Panc1 (cell line): ENCODE results near the gene GID8.

ENCODE experiments used
- POLR2AphosphoS5 ChIP-seq: IDR thresholded peaks from 2 replicates; pipeline ENCODE4 v1.6.1; 2012; ENCODE audit warnings: mild to moderate bottlenecking, low read depth, low read length, moderate library complexity
- TF ChIP-seq, protein P1 (sequence below): fragments of 450-650 bp; IDR thresholded peaks from 2 replicates; pipeline ENCODE4 v1.5.1; 2017; ENCODE audit warnings: mild to moderate bottlenecking
- TF ChIP-seq, protein P2 (sequence below), 2 experiments: IDR thresholded peaks; 2 replicates each; pipeline ENCODE4 v1.6.1; 2011 to 2012; ENCODE audit warnings: low read depth in 2 of 2, control low read depth in 1 of 2, low read length in 1 of 2, mild to moderate bottlenecking in 1 of 2, moderate library complexity in 1 of 2; ENCODE audit not compliant: insufficient read depth in 1 of 2

DNA sequence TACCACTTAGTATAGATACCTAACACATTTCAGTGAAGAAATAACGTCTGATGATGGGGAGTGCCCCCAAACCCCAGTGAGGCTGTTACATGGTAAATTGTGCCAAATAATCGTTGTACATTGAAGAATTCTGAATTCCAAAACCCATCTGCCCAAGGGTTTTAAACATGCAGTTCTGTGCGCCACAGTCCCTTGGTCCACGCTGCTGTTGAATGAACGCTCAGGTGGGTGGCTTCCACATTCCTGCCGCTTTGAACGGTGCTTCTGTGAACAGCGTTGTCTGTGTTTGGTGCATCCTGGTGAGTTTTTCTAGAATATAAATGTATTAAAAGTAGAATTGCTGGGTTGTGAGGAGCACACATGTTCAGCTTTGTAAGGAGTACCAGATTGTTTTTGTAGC is 2.9 kb downstream of the GID8 start:
- TF ChIP-seq, protein P1, sequence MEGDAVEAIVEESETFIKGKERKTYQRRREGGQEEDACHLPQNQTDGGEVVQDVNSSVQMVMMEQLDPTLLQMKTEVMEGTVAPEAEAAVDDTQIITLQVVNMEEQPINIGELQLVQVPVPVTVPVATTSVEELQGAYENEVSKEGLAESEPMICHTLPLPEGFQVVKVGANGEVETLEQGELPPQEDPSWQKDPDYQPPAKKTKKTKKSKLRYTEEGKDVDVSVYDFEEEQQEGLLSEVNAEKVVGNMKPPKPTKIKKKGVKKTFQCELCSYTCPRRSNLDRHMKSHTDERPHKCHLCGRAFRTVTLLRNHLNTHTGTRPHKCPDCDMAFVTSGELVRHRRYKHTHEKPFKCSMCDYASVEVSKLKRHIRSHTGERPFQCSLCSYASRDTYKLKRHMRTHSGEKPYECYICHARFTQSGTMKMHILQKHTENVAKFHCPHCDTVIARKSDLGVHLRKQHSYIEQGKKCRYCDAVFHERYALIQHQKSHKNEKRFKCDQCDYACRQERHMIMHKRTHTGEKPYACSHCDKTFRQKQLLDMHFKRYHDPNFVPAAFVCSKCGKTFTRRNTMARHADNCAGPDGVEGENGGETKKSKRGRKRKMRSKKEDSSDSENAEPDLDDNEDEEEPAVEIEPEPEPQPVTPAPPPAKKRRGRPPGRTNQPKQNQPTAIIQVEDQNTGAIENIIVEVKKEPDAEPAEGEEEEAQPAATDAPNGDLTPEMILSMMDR: no peak
- TF ChIP-seq POLR2AphosphoS5: no peak
- TF ChIP-seq, protein P2, sequence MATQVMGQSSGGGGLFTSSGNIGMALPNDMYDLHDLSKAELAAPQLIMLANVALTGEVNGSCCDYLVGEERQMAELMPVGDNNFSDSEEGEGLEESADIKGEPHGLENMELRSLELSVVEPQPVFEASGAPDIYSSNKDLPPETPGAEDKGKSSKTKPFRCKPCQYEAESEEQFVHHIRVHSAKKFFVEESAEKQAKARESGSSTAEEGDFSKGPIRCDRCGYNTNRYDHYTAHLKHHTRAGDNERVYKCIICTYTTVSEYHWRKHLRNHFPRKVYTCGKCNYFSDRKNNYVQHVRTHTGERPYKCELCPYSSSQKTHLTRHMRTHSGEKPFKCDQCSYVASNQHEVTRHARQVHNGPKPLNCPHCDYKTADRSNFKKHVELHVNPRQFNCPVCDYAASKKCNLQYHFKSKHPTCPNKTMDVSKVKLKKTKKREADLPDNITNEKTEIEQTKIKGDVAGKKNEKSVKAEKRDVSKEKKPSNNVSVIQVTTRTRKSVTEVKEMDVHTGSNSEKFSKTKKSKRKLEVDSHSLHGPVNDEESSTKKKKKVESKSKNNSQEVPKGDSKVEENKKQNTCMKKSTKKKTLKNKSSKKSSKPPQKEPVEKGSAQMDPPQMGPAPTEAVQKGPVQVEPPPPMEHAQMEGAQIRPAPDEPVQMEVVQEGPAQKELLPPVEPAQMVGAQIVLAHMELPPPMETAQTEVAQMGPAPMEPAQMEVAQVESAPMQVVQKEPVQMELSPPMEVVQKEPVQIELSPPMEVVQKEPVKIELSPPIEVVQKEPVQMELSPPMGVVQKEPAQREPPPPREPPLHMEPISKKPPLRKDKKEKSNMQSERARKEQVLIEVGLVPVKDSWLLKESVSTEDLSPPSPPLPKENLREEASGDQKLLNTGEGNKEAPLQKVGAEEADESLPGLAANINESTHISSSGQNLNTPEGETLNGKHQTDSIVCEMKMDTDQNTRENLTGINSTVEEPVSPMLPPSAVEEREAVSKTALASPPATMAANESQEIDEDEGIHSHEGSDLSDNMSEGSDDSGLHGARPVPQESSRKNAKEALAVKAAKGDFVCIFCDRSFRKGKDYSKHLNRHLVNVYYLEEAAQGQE (IDR thresholded peaks at IDR 0.05; ENCODE audit: insufficient read depth in 1 of 2, low read depth in 2 of 2, low read length in 1 of 2): no peak
